Natural killer cell (primary cell): Measurements from ENCODE around the gene CDCA3. TPM values are rescaled to one million over a fixed set of nuclear protein-coding genes. Genes with fewer than 3 reads are reported as not detected.

Experiments
- ATAC-seq, 3 donors: fragments of 150-1000 bp in 2 of 3; fragments of 200-7000 bp in 1 of 3; cut with Tn5 transposase; 1 replicate in 1 of 3; 2 replicates in 2 of 3; pipeline ENCODE4 v1.10.0; 2021; ENCODE audit warnings: mild to moderate bottlenecking in 2 of 3, moderate library complexity in 2 of 3
- DNase-seq, 2 donors: peaks; one replicate each; pipeline versions ENCODE4 v3.0.0 to v3.0.0-alpha.2; 2013 to 2021; ENCODE audit warnings: mixed read lengths in 1 of 2
- H3K27ac ChIP-seq: one replicate; pipeline ENCODE4 v1.5.1; 2013; ENCODE audit warnings: mild to moderate bottlenecking, low read length
- H3K27me3 ChIP-seq: one replicate; pipeline ENCODE4 v1.6.1; 2013; ENCODE audit warnings: low read length; ENCODE audit not compliant: control insufficient read depth, insufficient read depth
- H3K36me3 ChIP-seq: one replicate; pipeline ENCODE4 v1.6.1; 2013; ENCODE audit warnings: low read length; ENCODE audit not compliant: control insufficient read depth, insufficient read depth
- H3K4me1 ChIP-seq: one replicate; pipeline ENCODE4 v1.6.1; 2013; ENCODE audit warnings: low read length; ENCODE audit not compliant: control insufficient read depth, insufficient read depth
- H3K4me3 ChIP-seq: one replicate; pipeline ENCODE4 v1.5.1; 2013; ENCODE audit warnings: low read length
- H3K9me3 ChIP-seq: one replicate; pipeline ENCODE4 v1.6.1; 2013; ENCODE audit warnings: low read length; ENCODE audit not compliant: control insufficient read depth, insufficient read depth
- H3K27ac Mint-ChIP-seq, 2 donors: one replicate each; pipeline ENCODE4 v1.8.0; 2022; ENCODE audit warnings: mild to moderate bottlenecking in 2 of 2, mixed read lengths in 2 of 2, moderate library complexity in 1 of 2
- H3K27me3 Mint-ChIP-seq, 2 donors: one replicate each; pipeline ENCODE4 v1.8.0; 2022; ENCODE audit warnings: low read depth in 2 of 2, mixed read lengths in 2 of 2
- H3K36me3 Mint-ChIP-seq: one replicate; pipeline ENCODE4 v1.8.0; 2022; ENCODE audit warnings: mixed read lengths
- H3K4me1 Mint-ChIP-seq, 2 donors: one replicate each; pipeline ENCODE4 v1.8.0; 2022; ENCODE audit warnings: mixed read lengths in 2 of 2
- H3K4me3 Mint-ChIP-seq: one replicate; pipeline ENCODE4 v1.8.0; 2022; ENCODE audit warnings: mild to moderate bottlenecking, moderate library complexity, mixed read lengths
- H3K9me3 Mint-ChIP-seq, 2 donors: one replicate each; pipeline ENCODE4 v1.8.0; 2022; ENCODE audit warnings: mixed read lengths in 2 of 2
- CTCF ChIP-seq: fragments of 200-600 bp; IDR thresholded peaks from one replicate; pipeline ENCODE4 v1.8.0; 2022; ENCODE audit warnings: antibody characterized with exemption
- WGBS: methylation state at CpG from one replicate; pipeline ENCODE4 v1.1.7; 2013; ENCODE audit warnings: missing lambda C conversion rate; ENCODE audit not compliant: insufficient coverage; 5-methylcytosine and 5-hydroxymethylcytosine counted together
- intact Hi-C: fragments of 100-400 bp; cut with micrococcal nuclease; formaldehyde crosslinking; loops from one replicate; pipeline ENCODE4 v1.14.2; 2022
- total RNA-seq, 4 donors: library from RNA; stranded (reverse); fragments of 120-200 nt in 1 of 4; gene quantifications; one replicate each; pipeline versions ENCODE4 v1.2.3 to v1.2.4, GENCODE V29; 2013 to 2022

CDCA3 gene
- total RNA-seq, 3 donors from 2014 or later (not counting 1 experiment from before 2014, with no cell fraction given): 1.4 to 3.3 (median 1.4) TPM

- Mint-ChIP-seq H3K4me3 (no peak overlapping the region), H3K27ac (no peak overlapping the region), H3K27me3 (peaks cover 20 to 40% of the 10 kb centered on the region in 2 donors), H3K9me3 (no peaks in the 10 kb centered on the region), H3K36me3 (no peaks in the 10 kb centered on the region), H3K4me1 (peaks cover 0 to 8% of the 10 kb centered on the region in 2 donors)
- no peak for DNase-seq
- no peaks in the 10 kb centered on the region for H3K36me3 ChIP-seq
- intact Hi-C loops: no loop called here
- ATAC-seq: no peak
- peaks cover 11% of the 10 kb centered on the region for H3K4me1 ChIP-seq
- peaks cover 13% of the 10 kb centered on the region for H3K27me3 ChIP-seq
- H3K9me3 ChIP-seq: no peaks in the 10 kb centered on the region
- no peak overlapping the region for H3K4me3 ChIP-seq
- TF ChIP-seq CTCF: no peak
- no peak overlapping the region for H3K27ac ChIP-seq
- 96% methylated on average over 5 of the region's 5 CpGs for WGBS
Observed at GRCh38 chr12:6820166-6820565, 30.9 kb downstream of the CDCA3 start.

- no peaks in the 10 kb centered on the region for H3K9me3 Mint-ChIP-seq
- WGBS: 90% methylated on average over 13 of the region's 13 CpGs
- Histone ChIP-seq H3K4me3 (no peak overlapping the region), H3K36me3 (no peaks in the 10 kb centered on the region), H3K27ac (no peak overlapping the region), H3K27me3 (peaks cover 8% of the 10 kb centered on the region), H3K4me1 (peaks cover 11% of the 10 kb centered on the region), H3K9me3 (no peaks in the 10 kb centered on the region)
- no peak for TF ChIP-seq CTCF
- intact Hi-C loops: no loop called here
- peaks cover 0 to 6% of the 10 kb centered on the region in 2 donors for H3K4me1 Mint-ChIP-seq
- H3K27me3 Mint-ChIP-seq: peaks cover 12 to 34% of the 10 kb centered on the region in 2 donors
- H3K27ac Mint-ChIP-seq: no peak overlapping the region
- DNase-seq (no peak), ATAC-seq (no peak)
- no peaks in the 10 kb centered on the region for H3K36me3 Mint-ChIP-seq
- no peak overlapping the region for H3K4me3 Mint-ChIP-seq
Observed at GRCh38 chr12:6819106-6820030, 31.7 kb downstream of the CDCA3 start.

- no peaks in the 10 kb centered on the region for H3K36me3 Mint-ChIP-seq
- no peak for TF ChIP-seq CTCF
- no peak overlapping the region for H3K4me3 Mint-ChIP-seq
- Histone ChIP-seq H3K36me3 (no peaks in the 10 kb centered on the region), H3K9me3 (no peaks in the 10 kb centered on the region), H3K27me3 (peaks cover 8% of the 10 kb centered on the region), H3K4me1 (peaks cover 11% of the 10 kb centered on the region), H3K4me3 (no peak overlapping the region), H3K27ac (no peak overlapping the region)
- no peak for DNase-seq
- H3K4me1 Mint-ChIP-seq: peaks cover 0 to 6% of the 10 kb centered on the region in 2 donors
- intact Hi-C loops: no loop called here
- H3K27ac Mint-ChIP-seq: no peak overlapping the region
- no peaks in the 10 kb centered on the region for H3K9me3 Mint-ChIP-seq
- peaks cover 8 to 38% of the 10 kb centered on the region in 2 donors for H3K27me3 Mint-ChIP-seq
- ATAC-seq: no peak
- WGBS: 96% methylated on average over 5 of the region's 5 CpGs
Observed at GRCh38 chr12:6818645-6819044, 32.4 kb downstream of the CDCA3 start.
